Measurements from ENCODE around the gene KRTAP4-1.

DNA sequence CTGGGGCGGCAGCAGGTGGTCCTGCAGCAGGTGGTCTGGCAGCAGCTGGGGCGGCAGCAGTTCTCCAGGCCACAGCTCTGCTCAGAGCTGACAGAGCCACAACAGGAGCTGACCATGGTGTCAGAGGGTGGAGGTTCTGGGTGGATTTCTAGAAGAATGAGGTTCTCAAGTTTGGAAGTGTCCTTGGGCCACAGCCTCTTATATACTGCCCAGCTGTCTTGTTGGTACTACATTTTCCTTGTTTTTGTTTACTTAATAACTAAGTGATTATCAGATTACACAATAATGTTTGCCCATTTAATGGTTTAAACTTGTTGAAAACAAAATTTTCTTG, 35.1 kb downstream of the KRTAP4-1 start, which contains the start of gene KRTAP4-5:
- TF ChIP-seq, protein P1, sequence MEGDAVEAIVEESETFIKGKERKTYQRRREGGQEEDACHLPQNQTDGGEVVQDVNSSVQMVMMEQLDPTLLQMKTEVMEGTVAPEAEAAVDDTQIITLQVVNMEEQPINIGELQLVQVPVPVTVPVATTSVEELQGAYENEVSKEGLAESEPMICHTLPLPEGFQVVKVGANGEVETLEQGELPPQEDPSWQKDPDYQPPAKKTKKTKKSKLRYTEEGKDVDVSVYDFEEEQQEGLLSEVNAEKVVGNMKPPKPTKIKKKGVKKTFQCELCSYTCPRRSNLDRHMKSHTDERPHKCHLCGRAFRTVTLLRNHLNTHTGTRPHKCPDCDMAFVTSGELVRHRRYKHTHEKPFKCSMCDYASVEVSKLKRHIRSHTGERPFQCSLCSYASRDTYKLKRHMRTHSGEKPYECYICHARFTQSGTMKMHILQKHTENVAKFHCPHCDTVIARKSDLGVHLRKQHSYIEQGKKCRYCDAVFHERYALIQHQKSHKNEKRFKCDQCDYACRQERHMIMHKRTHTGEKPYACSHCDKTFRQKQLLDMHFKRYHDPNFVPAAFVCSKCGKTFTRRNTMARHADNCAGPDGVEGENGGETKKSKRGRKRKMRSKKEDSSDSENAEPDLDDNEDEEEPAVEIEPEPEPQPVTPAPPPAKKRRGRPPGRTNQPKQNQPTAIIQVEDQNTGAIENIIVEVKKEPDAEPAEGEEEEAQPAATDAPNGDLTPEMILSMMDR (IDR thresholded peaks at IDR 0.05; ENCODE audit: low read depth, low read length, poor library complexity, severe bottlenecking): no peak
- TF ChIP-seq EZH2phosphoT487 (IDR thresholded peaks at IDR 0.05; ENCODE audit: borderline replicate concordance, low read length): no peak

All from DOHH2 (cell line).